GM12892 (cell line): Measurements from ENCODE around the gene ARSD.

Experiments
- POLR2A ChIP-seq: IDR thresholded peaks from 2 replicates; pipeline ENCODE4 v1.6.1; 2011; ENCODE audit warnings: low read depth, low read length, control low read depth
- POLR2AphosphoS5 ChIP-seq: IDR thresholded peaks from 2 replicates; pipeline ENCODE4 v1.6.1; 2011; ENCODE audit warnings: low read depth, low read length, control low read depth

- TF ChIP-seq POLR2A (no peak), POLR2AphosphoS5 (no peak)
Observed at GRCh38 chrX:2883770-2884169, 45.4 kb downstream of the ARSD start.
